ENCODE results near the gene SAGE1. TPM values are rescaled to one million over a fixed set of nuclear protein-coding genes. Genes with fewer than 3 reads are reported as not detected.
"Not testable (repeated sequence)": the region's sequence is repeated elsewhere in the genome, so short reads cannot be mapped to it uniquely, and the experiment has no call there.

Gene SAGE1, protein sequence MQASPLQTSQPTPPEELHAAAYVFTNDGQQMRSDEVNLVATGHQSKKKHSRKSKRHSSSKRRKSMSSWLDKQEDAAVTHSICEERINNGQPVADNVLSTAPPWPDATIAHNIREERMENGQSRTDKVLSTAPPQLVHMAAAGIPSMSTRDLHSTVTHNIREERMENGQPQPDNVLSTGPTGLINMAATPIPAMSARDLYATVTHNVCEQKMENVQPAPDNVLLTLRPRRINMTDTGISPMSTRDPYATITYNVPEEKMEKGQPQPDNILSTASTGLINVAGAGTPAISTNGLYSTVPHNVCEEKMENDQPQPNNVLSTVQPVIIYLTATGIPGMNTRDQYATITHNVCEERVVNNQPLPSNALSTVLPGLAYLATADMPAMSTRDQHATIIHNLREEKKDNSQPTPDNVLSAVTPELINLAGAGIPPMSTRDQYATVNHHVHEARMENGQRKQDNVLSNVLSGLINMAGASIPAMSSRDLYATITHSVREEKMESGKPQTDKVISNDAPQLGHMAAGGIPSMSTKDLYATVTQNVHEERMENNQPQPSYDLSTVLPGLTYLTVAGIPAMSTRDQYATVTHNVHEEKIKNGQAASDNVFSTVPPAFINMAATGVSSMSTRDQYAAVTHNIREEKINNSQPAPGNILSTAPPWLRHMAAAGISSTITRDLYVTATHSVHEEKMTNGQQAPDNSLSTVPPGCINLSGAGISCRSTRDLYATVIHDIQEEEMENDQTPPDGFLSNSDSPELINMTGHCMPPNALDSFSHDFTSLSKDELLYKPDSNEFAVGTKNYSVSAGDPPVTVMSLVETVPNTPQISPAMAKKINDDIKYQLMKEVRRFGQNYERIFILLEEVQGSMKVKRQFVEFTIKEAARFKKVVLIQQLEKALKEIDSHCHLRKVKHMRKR
- total RNA-seq: not detected

GRCh38 chrX:135893294-135893817, at the start of gene SAGE1, which contains the start of gene CT45A10:
TSS of gene SAGE1 (plus strand) at chrX:135893716. CDS start at chrX:135896243, 2,527 bp downstream.
TSS of gene CT45A10 (minus strand) at chrX:135893444. CDS start at chrX:135885344, 8,100 bp downstream.
- DNase-seq: no peak

- not testable (repeated sequence) for DNase-seq
Observed at GRCh38 chrX:135854438-135854837, 39.1 kb upstream of the SAGE1 start, which contains the start of gene CT45A8. TSS of gene CT45A8 (minus strand) at chrX:135854538. CDS start at chrX:135850783, 3,755 bp downstream.

- not testable (repeated sequence) for DNase-seq
Observed at GRCh38 chrX:135871712-135872111, 21.8 kb upstream of the SAGE1 start, which contains the start of gene CT45A9. TSS of gene CT45A9 (minus strand) at chrX:135871812. CDS start at chrX:135868061, 3,751 bp downstream.

- DNase-seq: not testable (repeated sequence)
Observed at GRCh38 chrX:135882741-135883140, 10.8 kb upstream of the SAGE1 start.

GRCh38 chrX:135888230-135888629, 5.3 kb upstream of the SAGE1 start:
- not testable (repeated sequence) for DNase-seq

GRCh38 chrX:135888976-135889375, 4.5 kb upstream of the SAGE1 start:
- not testable (repeated sequence) for DNase-seq

DNA sequence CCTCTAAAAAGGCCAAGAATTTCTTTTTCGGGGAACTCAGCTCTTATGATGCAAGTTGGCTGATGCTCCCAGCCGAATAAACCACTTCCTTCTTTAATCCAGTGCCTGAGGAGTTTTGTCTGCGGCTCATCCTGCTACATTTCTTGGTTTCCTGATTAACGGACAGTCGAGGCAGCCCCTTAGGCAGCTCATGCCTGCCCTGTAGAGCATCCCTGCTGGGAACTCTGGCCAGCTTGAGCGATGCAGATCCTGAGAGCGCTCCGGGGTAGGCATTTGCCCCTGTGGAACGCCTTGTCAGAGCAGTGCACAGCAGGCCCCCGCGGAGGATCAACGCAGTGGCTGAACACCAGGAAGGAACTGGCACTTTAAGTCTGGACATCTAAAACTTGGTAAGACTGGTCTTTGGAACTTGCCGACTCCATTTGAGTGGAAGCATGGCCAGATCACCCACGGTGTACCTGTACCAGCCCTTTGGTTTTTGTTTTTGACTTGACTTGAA, 3.4 kb upstream of the SAGE1 start:
- DNase-seq: no peak

GRCh38 chrX:135892781-135893180, 735 bp upstream of the SAGE1 start:
- no peak for DNase-seq

GRCh38 chrX:135910251-135910650, 16.7 kb downstream of the SAGE1 start:
- DNase-seq: peak; percentile 1

DNA sequence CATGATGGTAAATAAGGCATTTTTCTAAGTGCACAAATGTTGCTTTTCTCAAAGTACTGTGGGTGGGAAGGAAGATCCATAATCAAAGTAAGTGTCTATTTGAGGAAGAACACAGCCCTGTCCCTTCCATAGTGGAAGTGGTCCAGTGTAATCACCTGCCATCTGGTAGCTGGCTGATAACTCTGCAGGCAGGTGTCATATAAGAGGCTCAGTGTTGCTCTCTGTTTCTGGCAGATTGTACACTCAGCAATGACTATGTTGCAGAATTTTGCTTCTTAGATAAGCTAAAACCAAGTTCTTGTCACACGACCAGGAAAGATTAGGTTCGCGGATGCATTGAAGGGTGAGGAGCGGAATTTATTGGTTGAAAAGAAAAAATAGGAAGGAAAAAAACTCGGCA, 20.9 kb downstream of the SAGE1 start:
- no peak for DNase-seq

- DNase-seq: not testable (repeated sequence)
Observed at GRCh38 chrX:135920516-135920915, 27.0 kb downstream of the SAGE1 start.

DNA sequence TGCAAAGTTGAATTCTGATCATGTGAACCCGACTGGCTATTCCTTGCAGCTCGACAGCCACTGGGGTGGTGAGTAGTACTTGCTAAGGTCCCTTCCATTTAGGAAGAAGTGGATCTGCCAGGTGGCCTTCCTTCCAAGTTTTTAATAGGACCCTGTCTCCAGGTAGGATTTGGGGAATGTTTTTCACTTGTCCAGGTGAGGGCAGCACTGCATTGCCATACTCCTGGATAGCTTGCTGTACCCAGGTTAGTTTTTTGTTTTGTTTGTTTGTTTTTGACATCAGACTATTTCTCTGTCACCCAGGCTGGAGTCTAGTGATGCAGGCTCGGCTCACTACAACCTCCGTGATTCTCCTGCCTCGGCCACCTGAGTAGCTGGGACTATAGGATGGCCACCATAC, 29.8 kb downstream of the SAGE1 start:
- DNase-seq: no peak

GRCh38 chrX:135927897-135928296, 34.4 kb downstream of the SAGE1 start:
- no peak for DNase-seq

- peak; percentile 43 for DNase-seq
Observed at GRCh38 chrX:135931644-135932487, 38.4 kb downstream of the SAGE1 start.

- DNase-seq: no peak
Observed at GRCh38 chrX:135944486-135944885, 51.0 kb downstream of the SAGE1 start.

DNA sequence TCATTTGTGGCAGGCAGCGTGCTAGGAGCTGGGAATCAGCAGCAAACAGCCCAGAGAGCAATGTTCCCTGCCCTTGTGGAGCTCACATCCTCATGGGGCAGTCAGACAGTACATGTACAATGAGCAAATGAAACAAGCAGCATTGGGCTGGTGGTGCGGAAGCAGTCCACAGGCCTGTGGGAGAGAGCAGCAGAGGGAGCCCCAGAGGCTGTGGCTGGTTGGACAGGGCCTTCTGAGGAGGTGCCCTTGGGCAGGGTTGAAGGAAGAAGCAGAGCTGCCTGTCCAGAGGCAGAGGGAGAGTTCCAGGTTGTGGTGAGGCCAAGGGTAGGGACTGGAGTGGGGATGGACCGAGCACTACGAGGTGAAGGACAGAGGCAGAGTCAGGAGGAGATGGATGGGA, 57.8 kb downstream of the SAGE1 start:
- DNase-seq: no peak

Other genes with a start within 250 kb of the SAGE1 start
- gene CT45A1, start 180.1 kb upstream of the SAGE1 start, total RNA-seq: not detected
- gene CT45A3, start 125.5 kb upstream of the SAGE1 start, total RNA-seq: not detected
- gene CT45A5, start 108.2 kb upstream of the SAGE1 start, total RNA-seq: not detected
- not detected for gene CT45A6, start 90.9 kb upstream of the SAGE1 start, total RNA-seq
- not detected for gene CT45A2, start 73.7 kb upstream of the SAGE1 start, total RNA-seq
- gene CT45A7, start 56.4 kb upstream of the SAGE1 start, total RNA-seq: not detected
- gene CT45A8, start 39.2 kb upstream of the SAGE1 start, total RNA-seq: not detected
- gene CT45A9, start 21.9 kb upstream of the SAGE1 start, total RNA-seq: not detected
- gene CT45A10, start 272 bp upstream of the SAGE1 start, total RNA-seq: not detected
- gene MMGT1, start 80.3 kb downstream of the SAGE1 start, total RNA-seq: 22.6 TPM
- gene SLC9A6, start 91.7 kb downstream of the SAGE1 start, total RNA-seq: 17.2 TPM